Keratinocyte (primary cell): ENCODE results near the gene HAUS1.

ENCODE experiments used
- CTCF ChIP-seq, 3 experiments: IDR thresholded peaks in 1 of 3; conservative IDR thresholded peaks in 1 of 3; optimal IDR thresholded peaks in 1 of 3; 2 replicates in 2 of 3; 3 replicates in 1 of 3; pipeline versions ENCODE3 to v1.5.1; 2011; ENCODE audit warnings: low read length in 3 of 3, mild to moderate bottlenecking in 3 of 3, moderate library complexity in 2 of 3, control low read depth in 1 of 3, inconsistent platforms in 1 of 3; ENCODE audit not compliant: insufficient read depth in 2 of 3; ENCODE audit errors: extremely low read depth in 1 of 3
- EZH2 ChIP-seq: IDR thresholded peaks from one replicate; pipeline ENCODE4 v1.6.1; 2012; ENCODE audit warnings: inconsistent platforms, mild to moderate bottlenecking, low read length, moderate library complexity

GRCh38 chr18:46130061-46130460 is 25.9 kb downstream of the HAUS1 start:
- TF ChIP-seq CTCF (optimal IDR thresholded peaks at IDR 0.05 in 1 of 3, IDR thresholded peaks at IDR 0.05 in 1 of 3, conservative IDR thresholded peaks at IDR 0.05 in 1 of 3; ENCODE audit: extremely low read depth in 1 of 3, insufficient read depth in 2 of 3, low read length in 3 of 3) (no peak), EZH2 (no peak)
